HepG2 (cell line): ENCODE data around the gene DENND1C. TPM values are rescaled to one million over a fixed set of nuclear protein-coding genes. Genes with fewer than 3 reads are reported as not detected.

Experiments
- DDIT3 ChIP-seq: sonication (generic); formaldehyde crosslinking; IDR thresholded peaks from 2 replicates; pipeline ENCODE4 v1.4.0; 2020; ENCODE audit warnings: mild to moderate bottlenecking, missing genetic modification reagents
- HMG20B ChIP-seq: conservative IDR thresholded peaks from 2 replicates; pipeline ENCODE4 v1.6.1; 2016; ENCODE audit warnings: missing genetic modification reagents, missing compliant biosample characterization
- KLF15 ChIP-seq: sonication (generic); formaldehyde crosslinking; IDR thresholded peaks from 2 replicates; pipeline ENCODE4 v1.8.1; 2023; ENCODE audit warnings: borderline replicate concordance, mild to moderate bottlenecking, inconsistent platforms, missing genetic modification reagents, mixed read lengths
- MYPOP ChIP-seq: sonication (generic); formaldehyde crosslinking; IDR thresholded peaks from 2 replicates; pipeline ENCODE4 v1.8.1; 2023; ENCODE audit warnings: mild to moderate bottlenecking, moderate library complexity, missing genetic modification reagents
- WIZ ChIP-seq: sonication (generic); formaldehyde crosslinking; IDR thresholded peaks from 2 replicates; pipeline ENCODE4 v1.5.1; 2020; ENCODE audit warnings: mild to moderate bottlenecking, missing genetic modification reagents
- ZNF225 ChIP-seq: sonication (generic); formaldehyde crosslinking; IDR thresholded peaks from 2 replicates; pipeline ENCODE4 v1.4.0; 2020; ENCODE audit warnings: mild to moderate bottlenecking, missing genetic modification reagents
- ZNF274 ChIP-seq: sonication (generic); formaldehyde crosslinking; IDR thresholded peaks from 2 replicates; pipeline ENCODE4 v1.5.1; 2020; ENCODE audit warnings: mild to moderate bottlenecking, missing genetic modification reagents
- ZNF703 ChIP-seq: sonication (generic); formaldehyde crosslinking; IDR thresholded peaks from 2 replicates; pipeline ENCODE4 v1.5.1; 2020; ENCODE audit warnings: missing genetic modification reagents, mild to moderate bottlenecking, moderate library complexity, borderline replicate concordance
- ZNF816 ChIP-seq: sonication (generic); formaldehyde crosslinking; IDR thresholded peaks from 2 replicates; pipeline ENCODE4 v1.8.0; 2022; ENCODE audit warnings: missing genetic modification reagents, mild to moderate bottlenecking, borderline replicate concordance
- ZSCAN31 ChIP-seq: sonication (generic); formaldehyde crosslinking; IDR thresholded peaks from 2 replicates; pipeline ENCODE4 v1.5.0; 2020; ENCODE audit warnings: low read depth, mild to moderate bottlenecking, missing genetic modification reagents
- polyA plus RNA-seq, 8 experiments: library from polyadenylated mRNA; depleted of rRNA in 3 of 8; stranded (reverse) in 7 of 8; unstranded in 1 of 8; fragments of >200 nt; fragmentation: Illumina TruSeq in 4 of 8; extraction: Trizol in 4 of 8; gene quantifications; 2 replicates each; pipeline versions ENCODE4 v1.2.1 to v1.2.3, GENCODE V29; 2011 to 2016; ENCODE audit warnings: low read depth in 4 of 8, missing spikeins in 1 of 8, mixed read lengths in 1 of 8; ENCODE audit not compliant: insufficient read depth in 1 of 8
- total RNA-seq, 5 experiments: library from RNA; depleted of rRNA; stranded (reverse); fragments of >200 nt; fragmentation: Illumina TruSeq; extraction: Trizol; gene quantifications; 2 replicates each; pipeline ENCODE4 v1.2.3, GENCODE V29; 2016; ENCODE audit warnings: low read depth in 1 of 5
- TF ChIP-seq, protein P1 (sequence below): sonication (generic); formaldehyde crosslinking; conservative IDR thresholded peaks from 2 replicates; pipeline ENCODE4 v1.4.0; 2020; ENCODE audit warnings: missing genetic modification reagents
- TF ChIP-seq, protein P2 (sequence below): sonication (generic); formaldehyde crosslinking; IDR thresholded peaks from 2 replicates; pipeline ENCODE4 v1.5.1; 2020; ENCODE audit warnings: mild to moderate bottlenecking, missing genetic modification reagents, moderate library complexity
- TF ChIP-seq, protein P3 (sequence below): sonication (generic); formaldehyde crosslinking; IDR thresholded peaks from 2 replicates; pipeline ENCODE4 v1.4.0; 2020; ENCODE audit warnings: missing genetic modification reagents
- TF ChIP-seq, protein P4 (sequence below): sonication (generic); formaldehyde crosslinking; IDR thresholded peaks from 2 replicates; pipeline ENCODE4 v1.4.0; 2020; ENCODE audit warnings: missing genetic modification reagents
- TF ChIP-seq, protein P5 (sequence below): sonication (generic); formaldehyde crosslinking; IDR thresholded peaks from 2 replicates; pipeline ENCODE4 v1.5.0; 2020; ENCODE audit warnings: missing genetic modification reagents

Gene DENND1C
- total and polyA plus RNA-seq, 2 of the 13 experiments (the other 11 are each of a cell fraction or from before 2014, with no cell fraction given): 0.04 to 0.73 TPM

- no peak for TF ChIP-seq ZNF274 (CRISPR knock-in tag)
- TF ChIP-seq, protein P1, sequence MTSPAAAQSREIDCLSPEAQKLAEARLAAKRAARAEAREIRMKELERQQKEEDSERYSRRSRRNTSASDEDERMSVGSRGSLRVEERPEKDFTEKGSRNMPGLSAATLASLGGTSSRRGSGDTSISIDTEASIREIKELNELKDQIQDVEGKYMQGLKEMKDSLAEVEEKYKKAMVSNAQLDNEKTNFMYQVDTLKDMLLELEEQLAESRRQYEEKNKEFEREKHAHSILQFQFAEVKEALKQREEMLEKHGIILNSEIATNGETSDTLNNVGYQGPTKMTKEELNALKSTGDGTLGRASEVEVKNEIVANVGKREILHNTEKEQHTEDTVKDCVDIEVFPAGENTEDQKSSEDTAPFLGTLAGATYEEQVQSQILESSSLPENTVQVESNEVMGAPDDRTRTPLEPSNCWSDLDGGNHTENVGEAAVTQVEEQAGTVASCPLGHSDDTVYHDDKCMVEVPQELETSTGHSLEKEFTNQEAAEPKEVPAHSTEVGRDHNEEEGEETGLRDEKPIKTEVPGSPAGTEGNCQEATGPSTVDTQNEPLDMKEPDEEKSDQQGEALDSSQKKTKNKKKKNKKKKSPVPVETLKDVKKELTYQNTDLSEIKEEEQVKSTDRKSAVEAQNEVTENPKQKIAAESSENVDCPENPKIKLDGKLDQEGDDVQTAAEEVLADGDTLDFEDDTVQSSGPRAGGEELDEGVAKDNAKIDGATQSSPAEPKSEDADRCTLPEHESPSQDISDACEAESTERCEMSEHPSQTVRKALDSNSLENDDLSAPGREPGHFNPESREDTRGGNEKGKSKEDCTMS (CRISPR knock-in tag): no peak
- no peak for TF ChIP-seq ZSCAN31 (CRISPR knock-in tag)
- TF ChIP-seq WIZ (CRISPR knock-in tag): no peak
- TF ChIP-seq KLF15 (CRISPR knock-in tag): no peak
- TF ChIP-seq HMG20B (CRISPR knock-in tag): peak; percentile 34; the same call in 1 of the 2 replicates
- TF ChIP-seq, protein P2, sequence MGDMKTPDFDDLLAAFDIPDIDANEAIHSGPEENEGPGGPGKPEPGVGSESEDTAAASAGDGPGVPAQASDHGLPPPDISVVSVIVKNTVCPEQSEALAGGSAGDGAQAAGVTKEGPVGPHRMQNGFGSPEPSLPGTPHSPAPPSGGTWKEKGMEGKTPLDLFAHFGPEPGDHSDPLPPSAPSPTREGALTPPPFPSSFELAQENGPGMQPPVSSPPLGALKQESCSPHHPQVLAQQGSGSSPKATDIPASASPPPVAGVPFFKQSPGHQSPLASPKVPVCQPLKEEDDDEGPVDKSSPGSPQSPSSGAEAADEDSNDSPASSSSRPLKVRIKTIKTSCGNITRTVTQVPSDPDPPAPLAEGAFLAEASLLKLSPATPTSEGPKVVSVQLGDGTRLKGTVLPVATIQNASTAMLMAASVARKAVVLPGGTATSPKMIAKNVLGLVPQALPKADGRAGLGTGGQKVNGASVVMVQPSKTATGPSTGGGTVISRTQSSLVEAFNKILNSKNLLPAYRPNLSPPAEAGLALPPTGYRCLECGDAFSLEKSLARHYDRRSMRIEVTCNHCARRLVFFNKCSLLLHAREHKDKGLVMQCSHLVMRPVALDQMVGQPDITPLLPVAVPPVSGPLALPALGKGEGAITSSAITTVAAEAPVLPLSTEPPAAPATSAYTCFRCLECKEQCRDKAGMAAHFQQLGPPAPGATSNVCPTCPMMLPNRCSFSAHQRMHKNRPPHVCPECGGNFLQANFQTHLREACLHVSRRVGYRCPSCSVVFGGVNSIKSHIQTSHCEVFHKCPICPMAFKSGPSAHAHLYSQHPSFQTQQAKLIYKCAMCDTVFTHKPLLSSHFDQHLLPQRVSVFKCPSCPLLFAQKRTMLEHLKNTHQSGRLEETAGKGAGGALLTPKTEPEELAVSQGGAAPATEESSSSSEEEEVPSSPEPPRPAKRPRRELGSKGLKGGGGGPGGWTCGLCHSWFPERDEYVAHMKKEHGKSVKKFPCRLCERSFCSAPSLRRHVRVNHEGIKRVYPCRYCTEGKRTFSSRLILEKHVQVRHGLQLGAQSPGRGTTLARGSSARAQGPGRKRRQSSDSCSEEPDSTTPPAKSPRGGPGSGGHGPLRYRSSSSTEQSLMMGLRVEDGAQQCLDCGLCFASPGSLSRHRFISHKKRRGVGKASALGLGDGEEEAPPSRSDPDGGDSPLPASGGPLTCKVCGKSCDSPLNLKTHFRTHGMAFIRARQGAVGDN: peak; percentile 71
- TF ChIP-seq ZNF816: no peak
- no peak for TF ChIP-seq MYPOP (CRISPR knock-in tag)
- no peak for TF ChIP-seq ZNF703
- TF ChIP-seq, protein P3, sequence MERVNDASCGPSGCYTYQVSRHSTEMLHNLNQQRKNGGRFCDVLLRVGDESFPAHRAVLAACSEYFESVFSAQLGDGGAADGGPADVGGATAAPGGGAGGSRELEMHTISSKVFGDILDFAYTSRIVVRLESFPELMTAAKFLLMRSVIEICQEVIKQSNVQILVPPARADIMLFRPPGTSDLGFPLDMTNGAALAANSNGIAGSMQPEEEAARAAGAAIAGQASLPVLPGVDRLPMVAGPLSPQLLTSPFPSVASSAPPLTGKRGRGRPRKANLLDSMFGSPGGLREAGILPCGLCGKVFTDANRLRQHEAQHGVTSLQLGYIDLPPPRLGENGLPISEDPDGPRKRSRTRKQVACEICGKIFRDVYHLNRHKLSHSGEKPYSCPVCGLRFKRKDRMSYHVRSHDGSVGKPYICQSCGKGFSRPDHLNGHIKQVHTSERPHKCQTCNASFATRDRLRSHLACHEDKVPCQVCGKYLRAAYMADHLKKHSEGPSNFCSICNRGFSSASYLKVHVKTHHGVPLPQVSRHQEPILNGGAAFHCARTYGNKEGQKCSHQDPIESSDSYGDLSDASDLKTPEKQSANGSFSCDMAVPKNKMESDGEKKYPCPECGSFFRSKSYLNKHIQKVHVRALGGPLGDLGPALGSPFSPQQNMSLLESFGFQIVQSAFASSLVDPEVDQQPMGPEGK (CRISPR knock-in tag): peak; percentile 82
- TF ChIP-seq DDIT3 (CRISPR knock-in tag): no peak
- no peak for TF ChIP-seq ZNF225 (CRISPR knock-in tag)
- TF ChIP-seq, protein P4, sequence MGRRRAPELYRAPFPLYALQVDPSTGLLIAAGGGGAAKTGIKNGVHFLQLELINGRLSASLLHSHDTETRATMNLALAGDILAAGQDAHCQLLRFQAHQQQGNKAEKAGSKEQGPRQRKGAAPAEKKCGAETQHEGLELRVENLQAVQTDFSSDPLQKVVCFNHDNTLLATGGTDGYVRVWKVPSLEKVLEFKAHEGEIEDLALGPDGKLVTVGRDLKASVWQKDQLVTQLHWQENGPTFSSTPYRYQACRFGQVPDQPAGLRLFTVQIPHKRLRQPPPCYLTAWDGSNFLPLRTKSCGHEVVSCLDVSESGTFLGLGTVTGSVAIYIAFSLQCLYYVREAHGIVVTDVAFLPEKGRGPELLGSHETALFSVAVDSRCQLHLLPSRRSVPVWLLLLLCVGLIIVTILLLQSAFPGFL (CRISPR knock-in tag): no peak
- TF ChIP-seq, protein P5, sequence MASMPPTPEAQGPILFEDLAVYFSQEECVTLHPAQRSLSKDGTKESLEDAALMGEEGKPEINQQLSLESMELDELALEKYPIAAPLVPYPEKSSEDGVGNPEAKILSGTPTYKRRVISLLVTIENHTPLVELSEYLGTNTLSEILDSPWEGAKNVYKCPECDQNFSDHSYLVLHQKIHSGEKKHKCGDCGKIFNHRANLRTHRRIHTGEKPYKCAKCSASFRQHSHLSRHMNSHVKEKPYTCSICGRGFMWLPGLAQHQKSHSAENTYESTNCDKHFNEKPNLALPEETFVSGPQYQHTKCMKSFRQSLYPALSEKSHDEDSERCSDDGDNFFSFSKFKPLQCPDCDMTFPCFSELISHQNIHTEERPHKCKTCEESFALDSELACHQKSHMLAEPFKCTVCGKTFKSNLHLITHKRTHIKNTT (CRISPR knock-in tag): no peak
These were observed 21.3 kb downstream of the DENND1C start (continued) for GRCh38 chr19:6460099-6460884.
